HCT116 (cell line): ENCODE data around the gene SMC6. TPM values are rescaled to one million over a fixed set of nuclear protein-coding genes. Genes with fewer than 3 reads are reported as not detected.

Experiments
- ATAC-seq: fragments of 200-7000 bp; cut with Tn5 transposase; 2 replicates; pipeline ENCODE4 v1.9.1; 2020; ENCODE audit warnings: mild to moderate bottlenecking, moderate library complexity
- BruUV-seq: library from RNA; stranded (reverse); fragments of 400-500 nt; replicated peaks from 2 replicates; lab custom pipeline; 2021; lab: Mats Ljungman, UMichigan
- CTCF ChIA-PET: fragments of 300-600 bp; sonication (Branson Sonifier 250); formaldehyde crosslinking; loops from one replicate; lab custom pipeline; 2021; ENCODE audit warnings: antibody characterized with exemption; lab: Charles Lee
- POLR2A ChIA-PET: fragments of 300-600, 350-600 bp; sonication (Branson Sonifier 250); formaldehyde crosslinking; loops from one replicate; lab custom pipeline; 2021; ENCODE audit warnings: antibody characterized with exemption; lab: Charles Lee
- RAD21 ChIA-PET, 2 experiments: fragments of 300-600 bp; sonication (Branson Sonifier 250); formaldehyde crosslinking; loops; one replicate each; lab custom pipeline; 2023; ENCODE audit warnings: low total read pairs in 2 of 2; ENCODE audit not compliant: uncharacterized antibody in 2 of 2, unreplicated experiment in 2 of 2, low non-redundant PET in 1 of 2; lab: Charles Lee
- DNase-seq: peaks from one replicate; pipeline ENCODE4 v3.0.0-alpha.2; 2010; ENCODE audit warnings: low read depth, low spot score
- H2AFZ ChIP-seq: fragments of 200-600 bp; shearing (Covaris generic), sonication (generic); 2 replicates; pipeline ENCODE4 v1.6.1; 2017; ENCODE audit warnings: low read depth, mixed run types, mixed read lengths, antibody characterized with exemption, low read length; ENCODE audit not compliant: poor library complexity, severe bottlenecking
- H3K27ac ChIP-seq: 2 replicates; pipeline ENCODE4 v1.5.1; 2012; ENCODE audit warnings: low read depth, low read length
- H3K27me3 ChIP-seq: fragments of 200-600 bp; sonication (generic); 2 replicates; pipeline ENCODE4 v1.6.1; 2016; ENCODE audit warnings: mixed run types, low read length, mixed read lengths; ENCODE audit not compliant: insufficient read depth
- H3K36me3 ChIP-seq, 2 experiments: fragments of 200-500 bp in 1 of 2; fragments of 200-600 bp in 1 of 2; sonication (Bioruptor generic) in 1 of 2; sonication (generic) in 1 of 2; 2 replicates each; pipeline versions ENCODE4 v1.5.1 to v1.6.1; 2014 to 2016; ENCODE audit warnings: low read length in 2 of 2, inconsistent platforms in 1 of 2, mixed read lengths in 1 of 2, mixed run types in 1 of 2; ENCODE audit not compliant: insufficient read depth in 2 of 2, control insufficient read depth in 1 of 2
- H3K4me1 ChIP-seq, 2 experiments: fragments of 200-600 bp in 1 of 2; sonication (generic) in 1 of 2; 2 replicates each; pipeline versions ENCODE4 v1.5.1 to v1.6.1; 2012 to 2017; ENCODE audit warnings: low read length in 2 of 2, inconsistent platforms in 1 of 2, mild to moderate bottlenecking in 1 of 2, mixed read lengths in 1 of 2, mixed run types in 1 of 2, moderate library complexity in 1 of 2; ENCODE audit not compliant: insufficient read depth in 2 of 2, control insufficient read depth in 1 of 2
- H3K4me2 ChIP-seq: fragments of 200-600 bp; sonication (generic); 2 replicates; pipeline ENCODE4 v1.6.1; 2017; ENCODE audit warnings: mixed run types, low read length, mixed read lengths
- H3K4me3 ChIP-seq, 2 experiments: fragments of 200-600 bp in 1 of 2; sonication (generic) in 1 of 2; replicated peaks in 1 of 2; 2 replicates each; pipeline ENCODE4 v1.5.1; 2011 to 2016; ENCODE audit warnings: low read length in 2 of 2, control low read depth in 1 of 2, low read depth in 1 of 2, mild to moderate bottlenecking in 1 of 2, mixed read lengths in 1 of 2, mixed run types in 1 of 2
- H3K79me2 ChIP-seq: fragments of 200-600 bp; sonication (generic); 2 replicates; pipeline ENCODE4 v1.6.1; 2017; ENCODE audit warnings: mild to moderate bottlenecking, mixed run types, low read length, moderate library complexity, mixed read lengths; ENCODE audit not compliant: insufficient read depth
- H3K9ac ChIP-seq: fragments of 200-600 bp; sonication (generic); 2 replicates; pipeline ENCODE4 v1.6.1; 2016; ENCODE audit warnings: low read length, mixed read lengths
- H3K9me2 ChIP-seq: fragments of 200-600 bp; sonication (generic), shearing (Covaris generic); 2 replicates; pipeline ENCODE4 v1.6.1; 2017; ENCODE audit warnings: mixed run types, mild to moderate bottlenecking, moderate library complexity; ENCODE audit not compliant: insufficient read depth
- H3K9me3 ChIP-seq, 2 experiments: fragments of 200-500 bp in 1 of 2; fragments of 200-600 bp in 1 of 2; sonication (Bioruptor generic) in 1 of 2; sonication (generic) in 1 of 2; 2 replicates each; pipeline ENCODE4 v1.6.1; 2014 to 2017; ENCODE audit warnings: low read length in 2 of 2, mixed read lengths in 2 of 2, inconsistent platforms in 1 of 2, low read depth in 1 of 2, mild to moderate bottlenecking in 1 of 2, mixed run types in 1 of 2, moderate library complexity in 1 of 2; ENCODE audit not compliant: control insufficient read depth in 1 of 2, insufficient read depth in 1 of 2
- H4K20me1 ChIP-seq: fragments of 200-600 bp; sonication (generic), shearing (Covaris generic); 2 replicates; pipeline ENCODE4 v1.6.1; 2017; ENCODE audit warnings: mixed run types, mild to moderate bottlenecking, moderate library complexity; ENCODE audit not compliant: insufficient read depth
- CBX3 ChIP-seq: IDR thresholded peaks from 2 replicates; pipeline ENCODE4 v1.6.1; 2012; ENCODE audit warnings: low read depth
- SIN3A ChIP-seq: IDR thresholded peaks from 2 replicates; pipeline ENCODE4 v1.6.1; 2012; ENCODE audit warnings: low read depth
- ZFX ChIP-seq: fragments of 450-650 bp; IDR thresholded peaks from 2 replicates; pipeline ENCODE4 v1.6.1; 2017
- intact Hi-C: fragments of 100-400 bp; cut with micrococcal nuclease; formaldehyde crosslinking; loops from 2 replicates; pipeline ENCODE4 v1.10.0; 2022
- total RNA-seq: library from RNA; stranded (reverse); gene quantifications from one replicate; pipeline ENCODE4 v1.2.1, GENCODE V29; 2021; ENCODE audit not compliant: unreplicated experiment
- TF ChIP-seq, protein P1 (sequence below): IDR thresholded peaks from 2 replicates; pipeline ENCODE4 v1.6.1; 2012; ENCODE audit warnings: low read depth
- TF ChIP-seq, protein P2 (sequence below): IDR thresholded peaks from 2 replicates; pipeline ENCODE4 v1.6.1; 2011; ENCODE audit warnings: mild to moderate bottlenecking, low read length, moderate library complexity; ENCODE audit not compliant: insufficient replicate concordance; ENCODE audit errors: extremely low read depth

The SMC6 gene
- total RNA-seq, 1 experiment from 2014 or later: 26.4 TPM

- TF ChIP-seq, protein P1, sequence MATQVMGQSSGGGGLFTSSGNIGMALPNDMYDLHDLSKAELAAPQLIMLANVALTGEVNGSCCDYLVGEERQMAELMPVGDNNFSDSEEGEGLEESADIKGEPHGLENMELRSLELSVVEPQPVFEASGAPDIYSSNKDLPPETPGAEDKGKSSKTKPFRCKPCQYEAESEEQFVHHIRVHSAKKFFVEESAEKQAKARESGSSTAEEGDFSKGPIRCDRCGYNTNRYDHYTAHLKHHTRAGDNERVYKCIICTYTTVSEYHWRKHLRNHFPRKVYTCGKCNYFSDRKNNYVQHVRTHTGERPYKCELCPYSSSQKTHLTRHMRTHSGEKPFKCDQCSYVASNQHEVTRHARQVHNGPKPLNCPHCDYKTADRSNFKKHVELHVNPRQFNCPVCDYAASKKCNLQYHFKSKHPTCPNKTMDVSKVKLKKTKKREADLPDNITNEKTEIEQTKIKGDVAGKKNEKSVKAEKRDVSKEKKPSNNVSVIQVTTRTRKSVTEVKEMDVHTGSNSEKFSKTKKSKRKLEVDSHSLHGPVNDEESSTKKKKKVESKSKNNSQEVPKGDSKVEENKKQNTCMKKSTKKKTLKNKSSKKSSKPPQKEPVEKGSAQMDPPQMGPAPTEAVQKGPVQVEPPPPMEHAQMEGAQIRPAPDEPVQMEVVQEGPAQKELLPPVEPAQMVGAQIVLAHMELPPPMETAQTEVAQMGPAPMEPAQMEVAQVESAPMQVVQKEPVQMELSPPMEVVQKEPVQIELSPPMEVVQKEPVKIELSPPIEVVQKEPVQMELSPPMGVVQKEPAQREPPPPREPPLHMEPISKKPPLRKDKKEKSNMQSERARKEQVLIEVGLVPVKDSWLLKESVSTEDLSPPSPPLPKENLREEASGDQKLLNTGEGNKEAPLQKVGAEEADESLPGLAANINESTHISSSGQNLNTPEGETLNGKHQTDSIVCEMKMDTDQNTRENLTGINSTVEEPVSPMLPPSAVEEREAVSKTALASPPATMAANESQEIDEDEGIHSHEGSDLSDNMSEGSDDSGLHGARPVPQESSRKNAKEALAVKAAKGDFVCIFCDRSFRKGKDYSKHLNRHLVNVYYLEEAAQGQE: no peak
- TF ChIP-seq, protein P2, sequence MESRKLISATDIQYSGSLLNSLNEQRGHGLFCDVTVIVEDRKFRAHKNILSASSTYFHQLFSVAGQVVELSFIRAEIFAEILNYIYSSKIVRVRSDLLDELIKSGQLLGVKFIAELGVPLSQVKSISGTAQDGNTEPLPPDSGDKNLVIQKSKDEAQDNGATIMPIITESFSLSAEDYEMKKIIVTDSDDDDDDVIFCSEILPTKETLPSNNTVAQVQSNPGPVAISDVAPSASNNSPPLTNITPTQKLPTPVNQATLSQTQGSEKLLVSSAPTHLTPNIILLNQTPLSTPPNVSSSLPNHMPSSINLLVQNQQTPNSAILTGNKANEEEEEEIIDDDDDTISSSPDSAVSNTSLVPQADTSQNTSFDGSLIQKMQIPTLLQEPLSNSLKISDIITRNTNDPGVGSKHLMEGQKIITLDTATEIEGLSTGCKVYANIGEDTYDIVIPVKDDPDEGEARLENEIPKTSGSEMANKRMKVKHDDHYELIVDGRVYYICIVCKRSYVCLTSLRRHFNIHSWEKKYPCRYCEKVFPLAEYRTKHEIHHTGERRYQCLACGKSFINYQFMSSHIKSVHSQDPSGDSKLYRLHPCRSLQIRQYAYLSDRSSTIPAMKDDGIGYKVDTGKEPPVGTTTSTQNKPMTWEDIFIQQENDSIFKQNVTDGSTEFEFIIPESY: no peak
Observed at GRCh38 chr2:17658251-17658843, 95.3 kb downstream of the SMC6 start (continued).

GRCh38 chr2:17657759-17658158 lies 95.9 kb downstream of the SMC6 start:
- BruUV-seq: no TSS peak
- POLR2A ChIA-PET: no interaction called here
- H3K36me3 ChIP-seq: no peaks in the 10 kb centered on the region
- no peaks in the 10 kb centered on the region for H3K9me3 ChIP-seq
- DNase-seq (no peak), ATAC-seq (no peak)
- no peaks in the 10 kb centered on the region for H4K20me1 ChIP-seq
- TF ChIP-seq SIN3A (no peak), CBX3 (no peak), ZFX (no peak)
- TF ChIP-seq, protein P2: no peak
- CTCF ChIA-PET: no interaction called here
- intact Hi-C loops: no loop called here
- RAD21 ChIA-PET: no interaction called here
- no peak overlapping the region for H3K27ac ChIP-seq
- H3K27me3 ChIP-seq: no peaks in the 10 kb centered on the region
- no peaks in the 10 kb centered on the region for H3K4me1 ChIP-seq
- no peak overlapping the region for H3K4me3 ChIP-seq
- H2AFZ ChIP-seq: no peak overlapping the region
- H3K9me2 ChIP-seq: no peaks in the 10 kb centered on the region
- H3K9ac ChIP-seq: no peak overlapping the region
- H3K4me2 ChIP-seq: no peak overlapping the region
- no peaks in the 10 kb centered on the region for H3K79me2 ChIP-seq
